Erythroblast (primary cell): Measurements from ENCODE around the gene SUCO.
A peak's percentile ranks its signal among the peaks of the same experiment; 100 is the strongest.

Experiments
- DNase-seq, 2 experiments: peaks; one replicate each; lab custom pipeline; 2025; lab: John Stamatoyannopoulos, UW
- GATA1 ChIP-seq: IDR thresholded peaks from 2 replicates; pipeline ENCODE4 v1.6.1; 2011; ENCODE audit warnings: low read depth, mild to moderate bottlenecking, control low read depth, low read length, moderate library complexity
- POLR2A ChIP-seq: IDR thresholded peaks from 2 replicates; pipeline ENCODE4 v1.6.1; 2011; ENCODE audit warnings: mild to moderate bottlenecking, low read length

The SUCO gene

GRCh38 chr1:172499636-172500141 is 33.3 kb upstream of the SUCO start:
- DNase-seq, result peak; percentile 33 to 65
- no peak for TF ChIP-seq GATA1
- no peak for TF ChIP-seq POLR2A

DNA sequence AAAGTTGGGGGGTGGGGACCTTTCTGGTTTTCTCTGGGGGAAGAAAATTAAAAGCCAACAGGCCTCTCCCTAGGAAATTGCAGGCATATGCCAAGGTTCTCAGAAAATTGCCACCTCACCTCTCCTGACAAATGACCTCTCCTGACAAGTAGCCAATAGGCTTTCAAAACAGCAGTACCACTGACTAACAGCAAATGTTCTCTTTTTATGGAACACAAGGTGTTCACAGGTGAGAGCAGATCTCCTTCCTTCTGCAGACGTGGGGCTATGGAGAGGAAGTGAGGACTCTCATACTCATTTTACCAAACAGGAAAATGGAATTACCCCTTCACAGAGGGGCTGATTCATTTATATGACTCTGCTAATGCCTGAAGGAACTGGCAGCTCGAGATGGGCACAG is 32.7 kb upstream of the SUCO start:
- DNase-seq, result no peak
- TF ChIP-seq POLR2A (no peak), GATA1 (no peak)

DNA sequence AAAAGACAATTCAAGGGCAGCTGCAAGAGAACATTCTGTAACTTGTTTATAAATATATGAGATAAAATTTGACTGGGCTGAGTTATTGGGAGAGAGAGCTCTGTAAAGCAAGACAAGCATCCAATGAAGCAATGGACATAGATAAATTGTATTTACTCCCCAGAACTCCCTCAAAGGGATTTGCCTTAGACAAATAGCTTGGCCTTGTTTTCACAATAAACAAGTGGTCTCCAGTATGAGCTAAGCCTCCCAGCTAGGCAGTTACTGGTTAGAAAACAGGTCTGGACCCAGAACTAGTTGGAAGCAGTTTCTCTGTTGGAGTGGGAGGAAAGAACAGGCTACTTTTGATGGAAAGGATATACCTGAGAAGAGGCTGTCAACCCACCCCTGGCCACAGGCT is 25.2 kb upstream of the SUCO start:
- no peak for DNase-seq
- TF ChIP-seq GATA1 (no peak), POLR2A (no peak)

DNA sequence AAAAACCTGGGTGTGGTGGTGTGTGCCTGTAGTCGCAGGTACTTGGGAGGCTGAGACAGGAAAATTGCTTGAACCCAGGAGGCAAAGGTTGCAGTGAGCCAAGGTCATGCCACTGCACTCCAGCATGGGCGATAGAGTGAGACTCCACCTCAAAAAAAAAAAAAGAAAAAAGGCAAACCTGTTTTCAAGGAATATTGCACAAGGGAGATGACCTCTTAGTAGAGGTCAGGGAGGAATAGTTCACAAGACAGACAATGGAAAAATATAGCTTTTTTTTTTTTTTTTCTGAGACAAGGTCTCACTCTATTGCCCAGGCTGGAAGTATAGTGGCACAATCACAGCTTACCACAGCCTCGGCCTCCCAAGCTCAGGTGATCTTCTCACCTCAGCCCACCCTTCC is 22.5 kb upstream of the SUCO start:
- no peak for TF ChIP-seq GATA1
- TF ChIP-seq POLR2A, result no peak
- no peak for DNase-seq

DNA sequence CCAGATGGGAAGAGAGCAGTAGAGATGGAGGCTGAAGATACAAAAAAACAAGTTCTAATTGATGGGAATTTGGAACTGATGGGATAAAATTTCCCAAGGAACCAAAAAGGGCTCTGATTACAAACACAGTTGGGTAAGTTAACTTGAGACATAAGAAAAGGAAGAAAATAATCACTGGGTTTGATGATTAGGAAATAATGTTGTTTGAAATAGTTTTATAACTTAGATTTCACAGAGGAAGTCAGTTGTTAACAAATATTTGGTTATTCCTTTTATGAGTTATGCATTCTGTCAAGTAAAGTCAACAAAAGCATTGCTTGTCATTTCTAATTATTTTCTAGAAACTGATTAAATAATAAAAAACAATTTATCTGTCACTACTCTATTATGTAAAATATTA is 20.4 kb upstream of the SUCO start:
- no peak for DNase-seq
- TF ChIP-seq POLR2A (no peak), GATA1 (no peak)

GRCh38 chr1:172513479-172513878 is 19.5 kb upstream of the SUCO start:
- no peak for TF ChIP-seq GATA1
- TF ChIP-seq POLR2A, result peak; percentile 31
- DNase-seq, result peak; percentile 71 to 75

GRCh38 chr1:172514108-172514507 is 18.8 kb upstream of the SUCO start:
- no peak for TF ChIP-seq POLR2A
- no peak for TF ChIP-seq GATA1
- DNase-seq, result no peak

DNA sequence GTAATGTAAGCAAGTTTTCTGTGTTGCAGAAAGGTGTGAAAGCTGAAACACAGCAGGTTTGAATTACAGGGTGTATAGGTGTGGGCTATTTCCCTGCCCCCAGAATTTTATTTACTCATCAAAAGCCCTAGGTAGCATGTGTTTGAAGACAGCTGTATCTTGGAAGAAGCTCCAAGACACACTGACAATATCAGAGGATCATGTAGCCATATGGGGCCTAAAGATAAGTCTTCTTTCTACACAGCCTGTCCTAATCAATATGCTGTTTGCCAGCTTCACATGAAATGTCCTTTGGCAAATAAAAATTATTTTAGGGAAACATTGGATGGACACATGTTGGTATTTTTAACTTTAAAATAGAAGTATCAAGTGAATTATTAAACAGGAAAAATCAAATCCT is 17.5 kb upstream of the SUCO start:
- TF ChIP-seq GATA1 (no peak), POLR2A (no peak)
- peak; percentile 76 to 91 for DNase-seq

GRCh38 chr1:172515927-172516326 is 17.0 kb upstream of the SUCO start:
- no peak for DNase-seq
- TF ChIP-seq GATA1, result no peak
- no peak for TF ChIP-seq POLR2A

DNA sequence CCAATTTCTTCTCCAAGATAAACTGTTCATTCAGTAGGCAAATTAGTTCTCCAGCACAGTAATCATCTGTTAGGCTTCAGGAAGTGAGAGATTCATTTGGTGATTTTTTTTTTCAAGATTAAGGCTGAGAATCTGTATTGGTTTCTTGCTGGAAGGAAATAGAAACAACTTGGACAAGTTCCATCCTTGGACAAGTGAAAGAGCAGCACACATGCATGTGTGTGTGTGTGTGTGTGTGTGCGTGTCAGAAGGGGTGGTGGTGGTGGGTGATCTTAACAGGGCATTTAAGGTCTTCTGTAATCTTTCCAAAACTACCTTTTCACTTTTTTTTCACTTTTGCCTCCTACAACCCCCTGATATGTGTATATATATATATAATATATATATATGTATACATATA is 15.9 kb upstream of the SUCO start:
- TF ChIP-seq GATA1 (no peak), POLR2A (no peak)
- DNase-seq, result peak; percentile 31 to 37

DNA sequence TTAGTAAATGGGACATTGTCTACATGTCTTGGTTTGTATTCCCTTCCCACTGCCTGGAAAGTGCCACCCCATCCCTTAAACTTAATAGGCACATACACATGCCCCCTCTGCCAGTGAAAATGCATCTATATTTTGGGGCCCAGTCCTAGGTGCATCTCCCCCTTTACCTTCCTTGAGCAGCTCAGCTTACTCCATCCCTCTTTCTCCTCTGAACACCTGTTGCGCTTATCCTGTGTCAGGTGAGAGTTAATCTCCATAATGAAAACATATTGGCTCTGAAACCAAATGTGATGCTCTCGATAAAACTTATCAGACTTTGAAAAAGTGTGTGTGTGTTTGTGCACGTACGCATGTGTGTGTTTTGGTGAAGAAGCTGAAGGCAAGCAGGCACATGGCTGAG is 15.4 kb upstream of the SUCO start:
- TF ChIP-seq POLR2A (no peak), GATA1 (no peak)
- DNase-seq, result no peak

DNA sequence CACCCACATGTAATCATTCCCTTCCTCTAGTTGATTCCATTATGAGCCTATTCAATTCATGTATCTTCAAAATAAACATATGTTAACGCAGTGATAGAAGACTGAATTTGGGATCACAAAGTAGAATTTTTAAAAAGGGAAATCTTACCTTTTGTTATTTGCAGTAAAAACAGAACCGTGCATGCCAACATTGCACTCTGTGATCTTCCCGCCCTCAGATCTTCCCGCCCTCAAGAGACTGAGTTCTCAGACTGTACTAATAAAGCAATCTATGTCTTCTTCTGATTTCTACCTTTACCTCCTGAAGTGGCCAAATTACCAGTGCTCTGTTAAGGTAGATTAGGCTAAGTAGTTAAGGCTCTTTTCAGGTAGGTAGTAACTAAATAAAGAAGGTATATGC is 3.6 kb upstream of the SUCO start:
- DNase-seq, result no peak
- no peak for TF ChIP-seq GATA1
- no peak for TF ChIP-seq POLR2A

DNA sequence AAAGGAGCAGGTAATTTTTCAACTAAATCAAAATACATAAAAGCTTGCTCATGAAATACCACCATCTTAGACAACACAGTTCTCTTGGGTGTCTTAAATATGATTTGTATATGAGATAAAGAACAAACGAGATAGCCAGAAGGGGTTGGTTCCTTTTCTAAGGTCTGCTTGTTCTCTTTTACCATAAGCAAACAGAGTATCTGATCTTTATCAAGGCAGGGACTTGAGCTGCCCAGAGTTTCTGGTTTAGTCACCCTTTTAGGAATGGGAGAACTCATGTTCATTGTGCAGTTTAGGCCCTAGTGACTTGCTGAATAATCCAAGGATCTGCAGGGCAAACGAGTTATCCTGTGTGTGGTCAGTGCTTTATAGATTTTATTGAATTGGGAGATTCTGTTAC is 3.0 kb upstream of the SUCO start:
- TF ChIP-seq GATA1, result no peak
- DNase-seq, result peak; percentile 58 to 81

GRCh38 chr1:172531412-172532182 is 1.4 kb upstream of the SUCO start:
- DNase-seq, result peak; percentile 58 to 61
- TF ChIP-seq POLR2A (no peak), GATA1 (no peak)

DNA sequence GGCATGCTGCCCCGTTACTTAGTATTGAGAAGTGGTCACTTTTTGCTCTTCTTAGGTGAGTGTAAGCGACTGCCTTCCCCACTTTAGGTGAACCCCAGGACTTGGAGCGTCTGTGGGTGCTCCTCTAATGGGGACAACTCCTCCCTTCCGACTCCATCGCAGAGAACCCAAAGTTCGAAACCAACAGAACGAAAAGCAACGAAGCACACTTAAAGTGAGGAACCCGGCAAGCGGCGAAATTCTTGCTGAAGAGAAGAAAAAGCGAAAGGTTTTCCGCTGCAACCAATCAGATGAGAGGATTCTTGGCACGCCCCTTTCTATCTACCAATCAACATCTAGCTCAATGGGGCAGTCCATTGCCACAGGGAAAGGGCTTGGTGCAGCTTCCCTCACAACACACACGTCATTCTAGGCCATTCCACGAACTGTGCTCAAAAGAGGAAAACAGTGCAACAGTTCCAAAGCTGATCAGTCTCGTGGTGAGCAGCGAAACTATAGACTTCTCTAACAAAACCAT is 709 bp upstream of the SUCO start:
- peak; percentile 98 to 99 for DNase-seq
- peak; percentile 99 for TF ChIP-seq POLR2A
- TF ChIP-seq GATA1, result no peak
